Measurements from ENCODE around the gene COL6A3.
"Not testable (repeated sequence)": the region's sequence is repeated elsewhere in the genome, so short reads cannot be mapped to it uniquely, and the experiment has no call there.

COL6A3 gene

GRCh38 chr2:237411092-237411601, 2.8 kb downstream of the COL6A3 start:
- H4K20me1 ChIP-seq (ENCODE audit: control insufficient read depth, insufficient read depth, low read depth, low read length) = no peaks in the 10 kb centered on the region
- H3K9me2 ChIP-seq (replicated peaks; ENCODE audit: control insufficient read depth, low read length) = no peaks in the 10 kb centered on the region
- H3K27me3 ChIP-seq (ENCODE audit: control insufficient read depth, low read length) = peaks cover 10% of the 10 kb centered on the region; the same call in 1 of the 2 replicates
- TF ChIP-seq CTCF (IDR thresholded peaks at IDR 0.05; ENCODE audit: low read depth, low read length, poor library complexity, severe bottlenecking) (no peak), EZH2phosphoT487 (IDR thresholded peaks at IDR 0.05; ENCODE audit: borderline replicate concordance, low read length) (no peak)
- H3K9me3 ChIP-seq (ENCODE audit: control insufficient read depth, insufficient read depth, low read length) = no peaks in the 10 kb centered on the region
- no peaks in the 10 kb centered on the region for H3K4me1 ChIP-seq (ENCODE audit: control insufficient read depth, low read length)
- no peak overlapping the region for H3K4me2 ChIP-seq (ENCODE audit: low read length)
- H3K4me3 ChIP-seq (ENCODE audit: low read length) = no peak overlapping the region
- no peaks in the 10 kb centered on the region for H3K79me2 ChIP-seq (ENCODE audit: control insufficient read depth, low read length)
- H3K27ac ChIP-seq (ENCODE audit: low read depth, low read length) = no peak overlapping the region
- no peaks in the 10 kb centered on the region for H3K36me3 ChIP-seq (ENCODE audit: control insufficient read depth, low read length)
- no peaks in the 10 kb centered on the region for H3F3A ChIP-seq (ENCODE audit: control insufficient read depth, insufficient read depth)

- not testable (repeated sequence) for H3K4me2 ChIP-seq (ENCODE audit: low read length); H3K9me3 ChIP-seq (ENCODE audit: control insufficient read depth, insufficient read depth, low read length); H3K36me3 ChIP-seq (ENCODE audit: control insufficient read depth, low read length); H3K4me3 ChIP-seq (ENCODE audit: low read length); H3K27ac ChIP-seq (ENCODE audit: low read depth, low read length); H4K20me1 ChIP-seq (ENCODE audit: control insufficient read depth, insufficient read depth, low read depth, low read length); H3K4me1 ChIP-seq (ENCODE audit: control insufficient read depth, low read length); H3K9me2 ChIP-seq (replicated peaks; ENCODE audit: control insufficient read depth, low read length); H3K79me2 ChIP-seq (ENCODE audit: control insufficient read depth, low read length); H3K27me3 ChIP-seq (ENCODE audit: control insufficient read depth, low read length); H3F3A ChIP-seq (ENCODE audit: control insufficient read depth, insufficient read depth)
Observed at GRCh38 chr2:237409263-237409662, 4.7 kb downstream of the COL6A3 start.

GRCh38 chr2:237408335-237409000, 5.5 kb downstream of the COL6A3 start:
- Histone ChIP-seq H3K4me1 (ENCODE audit: control insufficient read depth, low read length) (no peaks in the 10 kb centered on the region), H3K36me3 (ENCODE audit: control insufficient read depth, low read length) (no peaks in the 10 kb centered on the region), H3K9me3 (ENCODE audit: control insufficient read depth, insufficient read depth, low read length) (no peaks in the 10 kb centered on the region), H3K4me2 (ENCODE audit: low read length) (no peak overlapping the region), H3K27me3 (ENCODE audit: control insufficient read depth, low read length) (peaks cover 10% of the 10 kb centered on the region; the same call in 1 of the 2 replicates), H3K9me2 (replicated peaks; ENCODE audit: control insufficient read depth, low read length) (no peaks in the 10 kb centered on the region), H4K20me1 (ENCODE audit: control insufficient read depth, insufficient read depth, low read depth, low read length) (no peaks in the 10 kb centered on the region), H3K27ac (ENCODE audit: low read depth, low read length) (no peak overlapping the region), H3F3A (ENCODE audit: control insufficient read depth, insufficient read depth) (no peaks in the 10 kb centered on the region), H3K4me3 (ENCODE audit: low read length) (no peak overlapping the region), H3K79me2 (ENCODE audit: control insufficient read depth, low read length) (no peaks in the 10 kb centered on the region)
- TF ChIP-seq CTCF (IDR thresholded peaks at IDR 0.05; ENCODE audit: low read depth, low read length, poor library complexity, severe bottlenecking) (no peak), EZH2phosphoT487 (IDR thresholded peaks at IDR 0.05; ENCODE audit: borderline replicate concordance, low read length) (no peak)

GRCh38 chr2:237407700-237408099, 6.3 kb downstream of the COL6A3 start:
- Histone ChIP-seq H3K4me3 (ENCODE audit: low read length) (no peak overlapping the region), H3K27me3 (ENCODE audit: control insufficient read depth, low read length) (peaks cover 10% of the 10 kb centered on the region; the same call in 1 of the 2 replicates), H3K4me2 (ENCODE audit: low read length) (no peak overlapping the region), H3K36me3 (ENCODE audit: control insufficient read depth, low read length) (no peaks in the 10 kb centered on the region), H3K9me2 (replicated peaks; ENCODE audit: control insufficient read depth, low read length) (no peaks in the 10 kb centered on the region), H4K20me1 (ENCODE audit: control insufficient read depth, insufficient read depth, low read depth, low read length) (no peaks in the 10 kb centered on the region), H3K27ac (ENCODE audit: low read depth, low read length) (no peak overlapping the region), H3F3A (ENCODE audit: control insufficient read depth, insufficient read depth) (no peaks in the 10 kb centered on the region), H3K9me3 (ENCODE audit: control insufficient read depth, insufficient read depth, low read length) (no peaks in the 10 kb centered on the region), H3K4me1 (ENCODE audit: control insufficient read depth, low read length) (no peaks in the 10 kb centered on the region), H3K79me2 (ENCODE audit: control insufficient read depth, low read length) (no peaks in the 10 kb centered on the region)
- TF ChIP-seq EZH2phosphoT487 (IDR thresholded peaks at IDR 0.05; ENCODE audit: borderline replicate concordance, low read length) (no peak), CTCF (IDR thresholded peaks at IDR 0.05; ENCODE audit: low read depth, low read length, poor library complexity, severe bottlenecking) (no peak)

All from DOHH2 (cell line).